ENCODE data around the gene PYGB.
"Not testable (repeated sequence)": the region's sequence is repeated elsewhere in the genome, so short reads cannot be mapped to it uniquely, and the experiment has no call there.

Gene PYGB

DNA sequence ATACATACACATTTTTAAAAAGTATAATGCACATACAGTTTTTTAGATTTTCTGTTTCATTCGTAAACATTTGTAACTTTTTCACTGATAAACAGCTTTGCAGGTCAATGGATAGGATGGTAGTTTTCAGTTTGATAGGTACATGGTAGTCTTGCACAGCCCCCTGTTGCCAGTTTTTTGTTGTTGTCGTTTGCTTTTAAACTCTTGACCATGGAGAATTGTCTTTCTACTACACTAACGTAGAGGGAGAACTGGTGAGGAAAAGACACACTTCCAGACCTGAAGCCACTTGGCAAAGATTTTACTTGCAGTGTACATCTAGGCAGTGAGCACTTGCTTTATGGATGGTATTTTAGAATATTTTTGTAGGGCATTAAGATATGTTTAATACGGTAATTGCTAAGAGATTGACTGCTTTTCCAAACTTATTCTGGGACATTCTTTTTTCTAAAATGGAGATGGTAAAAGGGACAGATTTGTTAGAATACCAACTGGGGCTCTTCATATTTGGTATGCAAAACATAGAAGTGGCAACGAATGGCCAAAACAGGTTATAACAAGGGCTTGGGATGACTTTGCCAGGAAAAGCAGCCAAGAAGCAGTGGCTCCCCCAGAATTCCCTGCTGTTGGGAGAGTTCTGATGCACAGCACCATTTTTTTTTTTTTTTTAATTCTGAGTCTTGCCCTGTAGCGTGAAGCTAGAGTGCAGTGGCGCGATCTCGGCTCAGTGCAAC, 1.5 kb downstream of the PYGB start:
- DNase-seq, result peak; percentile 42

DNA sequence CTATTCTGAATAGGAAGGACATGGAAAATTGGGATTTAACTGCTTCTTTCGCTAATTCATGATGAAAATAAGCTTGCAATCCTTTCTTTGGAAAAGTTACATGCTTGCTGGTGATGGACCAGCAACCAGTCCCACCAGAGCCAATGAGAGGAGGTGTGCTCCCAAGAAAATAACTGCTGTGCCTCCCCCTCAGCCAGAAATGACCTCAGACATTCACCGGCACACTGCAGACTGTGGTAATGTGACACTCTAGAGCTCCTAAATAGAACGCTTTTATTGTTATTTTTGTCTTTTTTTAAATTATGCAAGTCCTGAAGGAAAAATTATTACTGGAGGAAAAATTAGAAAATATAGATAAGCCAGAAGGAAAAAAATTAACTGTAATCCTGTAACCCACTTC, 2.6 kb downstream of the PYGB start:
- DNase-seq, result no peak

DNA sequence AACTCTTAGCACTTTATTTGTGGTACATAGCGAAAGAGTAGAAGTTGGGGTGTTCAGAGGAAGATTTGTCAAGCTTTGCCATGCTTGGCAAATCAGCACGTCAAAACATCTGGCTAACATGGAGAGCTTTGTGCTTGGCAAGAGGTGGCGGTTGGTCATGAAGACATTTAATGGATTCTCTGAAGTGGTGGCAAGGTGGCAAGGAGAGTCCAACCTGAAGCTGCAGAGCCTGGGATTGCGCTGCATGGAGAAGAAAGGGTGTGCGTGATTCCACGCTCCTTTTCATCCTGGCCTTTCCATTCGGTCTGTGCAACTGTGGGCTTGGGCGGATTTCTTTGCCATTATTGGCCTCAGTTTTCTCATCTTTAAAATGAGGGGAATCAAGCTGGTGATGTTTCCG, 3.1 kb downstream of the PYGB start:
- DNase-seq, result no peak

DNA sequence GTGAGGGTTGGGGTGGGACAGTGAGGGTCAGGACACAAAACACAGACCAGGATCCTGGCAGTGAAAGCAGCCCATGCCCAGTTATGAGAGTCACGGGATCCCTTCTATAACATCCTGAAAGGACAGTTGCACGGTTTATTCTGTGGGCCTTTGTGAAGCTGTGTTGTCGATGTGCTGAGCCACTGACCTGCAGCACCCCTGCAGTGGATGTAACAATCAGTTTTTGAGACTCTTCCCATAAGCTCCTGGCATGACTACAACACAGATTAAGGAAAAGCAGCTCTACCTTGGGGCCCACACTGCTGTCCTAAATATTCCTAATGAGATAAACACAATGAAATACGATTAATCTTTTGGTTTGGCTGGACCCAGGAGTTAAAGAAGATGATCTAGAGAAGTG, 3.7 kb downstream of the PYGB start:
- DNase-seq, result no peak

DNA sequence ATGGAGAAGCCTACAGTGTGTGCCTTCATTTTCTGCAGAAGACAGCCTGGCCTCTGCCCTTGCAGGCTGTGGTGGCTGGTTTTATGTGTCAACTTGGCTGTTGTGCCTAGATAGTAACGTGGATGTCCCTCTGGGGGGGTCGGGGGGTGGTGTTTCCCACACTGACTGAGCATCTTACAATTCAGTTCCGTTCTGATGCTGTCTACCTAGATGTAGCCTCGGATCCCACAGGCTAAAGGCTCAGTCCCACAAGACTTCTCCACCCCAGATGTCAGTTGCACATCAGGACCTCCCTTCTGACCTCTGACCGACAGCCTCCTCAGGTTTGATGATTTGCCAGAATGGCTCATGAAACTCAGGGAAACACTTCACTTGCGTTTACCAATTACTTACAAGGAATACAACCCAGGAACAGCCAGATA, 4.4 kb downstream of the PYGB start:
- no peak for DNase-seq

DNA sequence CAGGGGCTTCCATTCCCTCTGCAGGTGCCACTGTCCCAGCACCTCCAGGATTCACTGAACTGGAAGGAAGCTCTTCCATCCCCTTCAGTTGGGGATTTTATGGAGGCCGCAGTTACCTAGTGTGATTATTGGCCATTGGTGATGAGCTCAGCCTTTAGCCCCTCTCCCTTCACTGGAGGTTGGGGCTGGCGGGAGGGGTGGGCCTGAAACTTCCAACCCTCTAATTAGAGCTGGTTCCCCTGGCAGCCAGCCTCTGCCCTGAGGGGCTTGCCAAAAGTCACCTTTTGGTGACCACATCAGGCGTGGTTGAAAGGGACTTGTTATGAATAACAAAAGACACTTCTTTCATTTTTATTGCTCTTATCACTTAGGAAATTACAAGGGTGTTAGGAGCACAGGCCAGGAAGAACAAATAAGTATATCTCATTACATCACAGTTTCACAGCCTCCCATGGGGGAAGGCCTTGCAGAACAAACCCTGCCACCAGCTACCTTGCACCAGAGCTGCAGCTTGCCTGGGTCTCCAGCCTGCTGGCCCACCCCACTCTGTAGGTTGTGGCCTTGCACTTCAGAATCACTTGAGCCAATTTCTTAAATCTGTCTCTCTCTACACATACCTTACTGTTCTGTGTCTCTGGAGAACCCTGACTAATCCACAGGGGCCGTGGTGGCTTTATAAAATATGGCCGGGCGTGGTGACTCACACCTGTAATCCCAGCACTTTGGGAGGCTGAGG, 5.0 kb downstream of the PYGB start:
- peak; percentile 23 for DNase-seq

DNA sequence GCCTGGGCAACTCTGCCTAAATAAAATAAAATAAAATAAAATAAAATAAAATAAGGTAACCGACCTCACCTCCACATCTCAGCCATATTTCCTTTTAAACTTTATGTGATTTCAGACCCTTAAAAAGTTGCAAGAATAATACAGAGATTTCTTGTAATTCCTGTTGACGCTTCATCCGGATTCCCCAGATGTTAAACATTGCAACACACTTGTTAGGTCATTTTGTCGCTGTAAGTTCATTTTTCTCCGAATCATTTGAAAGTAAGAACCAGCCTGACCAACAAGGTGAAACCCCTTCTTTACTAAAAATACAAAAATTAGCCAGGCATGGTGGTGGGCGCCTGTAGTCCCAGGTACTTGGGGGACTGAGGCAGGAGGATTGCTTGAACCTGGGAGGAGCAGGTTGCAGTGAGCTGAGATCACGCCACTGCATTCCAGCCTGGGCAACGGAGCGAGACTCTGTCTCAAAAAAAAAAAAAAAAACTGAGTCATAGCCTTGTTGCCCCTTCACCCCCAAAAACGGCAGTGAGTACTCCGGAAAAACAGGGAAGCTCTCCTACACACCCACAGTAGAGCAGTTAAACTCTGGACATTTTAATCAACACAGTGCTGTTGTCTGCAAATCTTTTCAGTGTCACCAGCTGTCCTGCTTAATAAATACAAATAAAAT, 5.9 kb downstream of the PYGB start:
- DNase-seq, result no peak

DNA sequence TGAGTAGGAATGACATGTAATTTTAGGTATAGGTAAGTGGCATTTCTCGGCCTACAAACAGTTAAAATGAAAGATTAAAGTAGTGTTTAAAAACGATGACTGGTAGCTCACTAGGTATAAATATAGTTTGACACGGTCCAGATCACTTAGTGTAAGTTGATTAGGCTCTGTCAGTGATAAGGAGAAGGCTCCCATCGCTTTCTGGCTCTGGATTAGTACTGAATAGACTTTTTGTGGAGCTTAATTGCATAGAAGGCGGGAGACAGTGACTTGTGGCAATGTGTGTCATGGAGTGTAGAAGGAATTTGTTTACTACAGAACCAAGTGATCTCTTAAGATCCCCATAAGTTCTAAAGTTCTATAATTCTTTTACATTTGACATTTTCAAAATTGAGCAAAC, 6.7 kb downstream of the PYGB start:
- no peak for DNase-seq

DNA sequence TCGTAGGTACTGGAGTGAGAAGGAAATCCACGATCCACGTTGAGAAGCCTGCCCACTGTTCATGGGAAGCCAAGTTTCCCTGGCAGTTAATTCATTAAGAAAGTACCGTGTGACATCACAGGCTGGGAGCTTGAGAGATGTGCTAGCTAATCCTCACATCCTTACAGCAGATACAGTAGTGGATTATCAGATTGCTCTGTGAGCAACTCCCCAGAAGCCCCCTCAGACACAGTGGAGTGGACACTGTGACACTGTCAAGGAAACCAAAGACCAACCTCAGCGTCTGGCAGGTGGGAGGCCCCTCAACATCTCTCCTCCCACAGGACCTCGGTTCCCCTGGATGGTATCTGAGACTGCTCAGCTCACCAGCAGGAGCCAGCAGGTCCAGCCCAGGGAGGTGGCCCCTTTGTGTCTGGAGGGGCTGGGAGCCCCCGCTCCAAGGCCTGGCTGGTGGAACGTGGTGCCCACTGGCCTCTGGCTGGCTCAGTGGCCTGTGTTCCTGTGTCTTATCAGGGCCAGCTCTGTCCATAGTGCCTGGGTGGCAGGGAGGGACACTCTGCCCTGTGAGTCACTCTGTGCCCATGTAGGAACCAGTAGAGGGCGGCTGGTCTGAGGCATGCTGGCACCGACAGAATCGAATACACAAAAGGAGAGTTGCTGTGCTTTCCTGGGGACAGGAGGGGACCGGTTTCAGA, 7.2 kb downstream of the PYGB start:
- DNase-seq, result no peak

DNA sequence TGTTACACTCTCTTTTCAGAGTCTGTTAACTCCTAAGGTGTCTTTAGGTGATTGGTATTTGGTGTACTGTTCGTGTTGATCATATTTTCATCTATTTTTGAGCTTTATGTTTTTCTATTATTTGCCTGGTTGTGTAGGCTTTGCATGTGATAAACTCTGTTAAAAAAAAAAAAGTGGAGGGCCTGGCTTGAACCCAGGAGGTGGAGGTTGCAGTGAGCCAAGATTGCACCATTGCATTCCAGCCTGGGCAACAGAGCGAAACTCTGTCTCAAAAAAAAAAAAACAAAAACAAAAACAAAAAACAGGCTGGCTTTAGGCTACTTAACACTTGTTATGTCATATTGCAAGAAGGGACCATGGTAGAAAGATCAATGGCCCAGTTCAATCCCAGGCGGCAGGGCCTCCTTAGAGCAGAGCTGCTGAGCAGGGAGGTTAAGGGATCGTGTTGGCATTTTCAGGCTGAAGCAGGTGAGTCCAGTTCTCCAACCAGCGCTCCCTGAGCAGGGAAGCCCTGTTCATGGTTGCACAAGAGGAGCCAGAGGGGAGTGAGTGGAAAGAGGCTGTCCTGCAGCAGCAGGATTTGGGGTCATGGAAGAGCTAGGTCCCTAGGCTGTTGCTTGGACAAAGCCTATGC, 8.5 kb downstream of the PYGB start:
- no peak for DNase-seq

DNA sequence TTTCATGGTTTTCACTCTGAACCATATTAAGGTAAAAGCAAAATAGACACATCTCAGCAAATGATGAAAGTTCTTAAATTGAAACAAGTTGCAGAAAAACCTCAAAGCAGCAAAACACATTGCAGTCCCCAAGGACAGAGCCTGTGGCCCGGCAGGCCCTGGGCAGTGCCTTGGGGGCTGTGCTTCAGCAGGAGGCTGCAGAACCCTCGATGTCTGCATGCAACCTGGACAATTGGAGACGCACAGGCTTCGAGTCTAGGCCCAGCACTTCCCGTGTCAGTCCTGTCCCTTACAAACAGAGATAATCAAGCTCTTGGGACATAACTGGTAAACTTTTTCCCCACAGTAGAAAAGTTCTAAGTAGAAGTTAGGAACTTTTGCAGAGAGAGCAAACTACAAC, 9.2 kb downstream of the PYGB start:
- no peak for DNase-seq

DNA sequence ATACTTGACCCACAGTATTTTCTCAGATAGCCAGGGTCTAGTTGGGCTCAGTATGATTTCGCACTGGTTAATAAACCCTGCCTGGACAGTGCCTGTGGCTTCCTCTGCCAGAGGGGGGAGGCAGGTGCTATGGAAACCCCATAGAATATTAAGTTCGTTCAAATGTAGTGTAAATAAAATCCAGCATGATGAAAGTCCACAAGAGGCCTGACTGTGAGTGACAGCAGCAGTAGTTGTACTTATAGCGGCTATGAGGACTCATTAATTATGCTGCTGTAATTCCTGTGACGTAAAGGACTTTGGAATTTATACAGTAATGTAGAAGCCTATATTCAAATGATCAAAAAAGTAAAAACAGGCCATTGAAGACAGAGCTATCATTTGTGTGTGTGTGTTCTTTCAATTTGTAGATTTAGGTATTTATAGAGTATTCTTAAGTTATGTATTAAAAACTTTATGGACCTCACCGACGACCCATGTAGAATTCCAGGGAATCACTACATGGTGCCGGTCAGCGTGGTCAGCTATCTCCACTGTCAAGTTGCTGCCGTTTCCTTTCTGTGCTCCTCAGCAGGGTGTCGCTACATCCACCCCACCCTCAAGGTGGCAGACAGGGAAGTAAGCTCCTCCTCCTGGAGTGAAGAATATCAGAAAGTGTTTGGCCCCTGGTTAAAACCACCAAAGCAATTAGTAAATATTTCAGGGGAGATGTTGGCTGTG, 10.0 kb downstream of the PYGB start:
- no peak for DNase-seq

DNA sequence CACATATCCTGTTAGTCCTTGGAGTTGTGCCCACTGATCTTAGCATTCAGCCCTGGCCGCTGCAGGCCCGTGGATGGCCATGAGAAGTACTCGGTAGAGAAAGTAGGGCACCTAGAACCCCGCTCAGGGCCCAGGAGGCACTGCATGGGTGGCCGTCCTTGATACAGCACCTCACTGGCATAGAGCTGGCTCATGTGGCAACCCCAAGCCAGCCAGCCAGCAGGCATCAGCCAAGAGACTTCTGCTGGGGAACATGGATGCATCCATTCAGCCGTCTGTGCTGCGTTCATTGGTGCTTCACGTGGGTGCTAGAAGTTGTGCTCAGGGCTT, 10.6 kb downstream of the PYGB start:
- no peak for DNase-seq

DNA sequence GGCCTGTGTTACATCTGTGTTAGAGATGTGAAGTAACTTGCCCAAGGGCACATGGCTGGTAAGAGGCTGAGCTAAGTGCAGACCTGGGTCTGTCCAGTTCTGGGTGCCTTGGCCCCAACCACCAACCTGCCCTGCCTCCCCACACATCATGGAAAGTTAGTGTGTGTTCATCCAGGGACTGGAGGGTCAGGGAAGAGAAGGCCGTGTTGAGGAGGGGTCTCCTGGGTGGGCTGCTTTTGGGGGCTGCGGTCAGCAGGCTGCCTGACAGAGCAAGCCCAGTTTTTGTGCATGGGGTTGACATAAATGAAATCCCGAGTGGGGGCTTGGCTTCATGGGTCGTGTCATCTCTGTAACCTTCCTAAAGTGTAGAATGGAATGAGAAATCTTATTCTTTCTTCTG, 10.9 kb downstream of the PYGB start:
- no peak for DNase-seq

DNA sequence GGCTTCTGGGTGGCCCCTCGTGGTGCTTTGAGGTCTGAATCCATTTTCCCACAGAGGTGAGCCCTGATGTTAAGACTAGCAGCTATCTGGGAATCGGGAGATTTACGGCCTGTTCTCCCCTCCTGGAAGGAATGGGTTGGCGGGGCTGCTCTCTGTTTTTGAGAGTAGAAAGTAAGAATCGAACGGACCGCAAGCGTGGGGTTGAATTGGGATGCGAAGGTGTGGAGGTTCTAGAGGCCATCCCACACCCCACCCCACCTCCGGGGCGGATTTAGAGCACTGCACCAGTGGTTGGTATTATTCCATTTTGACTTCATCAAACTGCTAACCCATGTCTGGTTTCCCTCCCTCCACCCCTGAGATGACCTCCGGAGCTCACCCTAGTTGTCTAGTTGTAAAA, 11.5 kb downstream of the PYGB start:
- DNase-seq, result no peak

DNA sequence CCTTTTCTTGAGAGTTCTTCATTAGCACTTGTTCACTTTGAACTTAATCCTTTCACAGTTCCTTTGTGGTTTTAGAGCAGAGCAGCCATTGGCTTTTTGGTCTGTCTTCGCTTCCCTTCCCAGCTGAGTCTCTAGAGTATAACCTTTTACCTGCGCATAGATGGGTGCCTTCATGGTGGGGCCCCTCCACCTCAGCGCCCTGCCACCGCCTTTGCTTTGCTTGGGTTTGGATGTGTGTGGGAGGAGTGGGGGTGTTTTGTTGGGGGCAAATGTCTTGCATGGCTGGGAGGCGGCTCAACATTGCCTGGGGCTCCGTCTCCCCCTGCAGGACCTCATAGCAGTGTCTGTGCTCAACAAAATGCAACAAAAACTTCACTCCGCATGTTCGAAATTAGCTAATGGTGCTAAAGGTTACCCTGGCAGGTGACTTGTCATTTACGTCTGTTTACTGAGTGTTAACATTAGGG, 11.9 kb downstream of the PYGB start:
- no peak for DNase-seq

DNA sequence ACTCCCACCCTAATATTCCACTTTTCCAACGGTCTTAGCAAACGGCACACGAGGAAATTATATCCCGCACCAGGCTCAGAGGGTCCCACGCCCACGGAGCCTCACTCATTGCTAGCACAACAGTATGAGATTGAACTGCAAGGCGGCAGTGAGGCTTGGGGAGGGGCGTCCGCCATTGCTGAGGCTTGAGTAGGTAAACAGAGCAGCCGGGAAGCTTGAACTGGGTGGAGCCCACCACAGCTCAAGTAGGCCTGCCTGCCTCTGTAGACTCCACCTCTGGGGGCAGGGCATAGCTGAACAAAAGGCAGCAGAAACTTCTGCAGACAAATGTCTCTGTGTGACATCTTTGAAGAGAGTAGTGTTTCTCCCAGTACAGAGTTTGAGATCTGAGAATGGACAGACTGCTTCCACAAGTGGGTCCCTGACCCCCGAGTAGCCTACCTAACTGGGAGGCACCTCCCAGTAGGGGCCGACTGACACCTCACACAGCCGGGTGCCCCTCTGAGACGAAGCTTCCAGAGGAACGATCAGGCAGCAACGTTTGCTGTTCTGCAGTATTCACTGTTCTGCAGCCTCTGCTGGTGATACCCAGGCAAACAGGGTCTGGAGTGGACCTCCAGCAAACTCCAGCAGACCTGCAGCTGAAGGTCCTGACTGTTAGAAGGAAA, 13.0 kb downstream of the PYGB start:
- not testable (repeated sequence) for DNase-seq

DNA sequence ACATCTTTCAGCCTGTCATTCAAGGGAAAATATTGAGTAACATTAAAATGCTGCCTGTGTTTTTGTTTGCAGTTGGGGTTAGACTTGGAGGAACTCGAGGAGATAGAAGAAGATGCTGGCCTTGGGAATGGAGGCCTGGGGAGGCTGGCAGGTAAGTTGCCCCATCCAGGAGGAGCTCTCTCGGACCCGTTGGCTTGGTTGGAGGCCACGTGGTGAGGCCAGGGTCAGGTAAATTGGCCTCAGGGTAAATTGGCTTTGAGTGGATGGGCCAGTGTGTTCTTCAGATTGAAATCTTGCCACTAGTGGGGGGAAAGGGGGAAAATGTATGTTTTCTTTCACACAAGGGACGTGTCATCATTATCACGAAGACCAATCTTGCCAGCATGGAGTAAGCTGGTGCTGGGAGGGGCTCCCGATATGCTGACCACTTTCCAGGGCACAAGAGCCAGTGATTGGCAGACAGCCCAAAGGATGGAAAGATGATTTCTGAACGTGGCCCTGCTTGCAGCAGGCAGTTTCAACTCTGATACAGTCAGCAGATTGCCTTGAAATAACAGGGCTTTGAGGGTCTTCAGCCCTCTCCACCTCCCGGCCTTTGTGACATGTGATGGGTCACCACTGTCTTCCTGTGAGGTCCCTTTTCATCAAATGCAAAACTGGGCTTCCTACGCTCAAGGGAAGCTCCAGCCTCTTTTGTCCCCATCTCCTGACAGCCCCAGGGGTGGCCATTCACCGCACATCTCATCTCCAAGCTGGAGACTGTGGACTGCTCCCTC, 21.4 kb downstream of the PYGB start:
- DNase-seq, result no peak

DNA sequence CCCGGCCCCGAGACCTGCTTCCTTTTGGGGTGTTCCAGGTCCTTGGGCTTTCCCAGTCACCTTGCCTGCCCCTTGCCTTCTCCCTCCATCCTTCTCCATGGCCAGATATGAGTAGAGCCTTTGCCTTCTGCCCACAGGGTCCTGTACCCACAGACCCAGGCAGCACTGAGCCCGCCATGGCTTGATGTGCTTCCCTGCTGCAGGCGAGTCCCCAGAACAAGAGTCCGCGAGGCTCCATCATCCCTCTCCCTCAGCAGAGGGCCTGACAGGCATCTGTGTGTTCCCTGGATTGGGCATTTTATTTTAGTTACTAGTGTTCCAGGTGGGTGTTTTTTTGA, 21.9 kb downstream of the PYGB start:
- DNase-seq, result no peak

DNA sequence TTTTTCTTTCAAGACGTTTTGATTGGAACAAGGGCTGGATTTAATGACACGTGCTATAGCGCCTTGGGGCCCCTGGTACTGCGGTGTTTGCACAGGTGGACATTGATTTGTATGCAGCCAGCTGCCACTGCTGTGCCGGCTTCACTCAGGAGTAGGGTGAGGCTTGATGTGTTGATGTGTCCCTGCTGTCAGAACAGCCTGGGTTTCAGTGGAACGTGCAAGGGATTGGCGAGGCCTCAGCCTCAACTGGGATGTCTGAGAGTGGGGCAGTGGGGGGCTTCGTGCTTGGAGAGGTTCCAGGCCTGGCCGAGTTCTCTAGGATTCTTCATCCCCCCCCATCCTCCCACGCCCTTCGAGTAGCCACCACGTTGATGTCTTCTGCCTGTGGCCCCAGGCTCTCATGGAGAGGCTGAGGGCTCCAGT, 23.0 kb downstream of the PYGB start:
- no peak for DNase-seq

All from DMS79 treated with DMSO at 0.1 percent for 48 hours (cell line).